ENCODE data around the gene WNT7B. TPM values are rescaled to one million over a fixed set of nuclear protein-coding genes. Genes with fewer than 3 reads are reported as not detected.

Gene WNT7B
- total and polyA plus RNA-seq, 2 of the 8 experiments (the other 6 are each of a cell fraction or from before 2014, with no cell fraction given): 0.14 to 0.24 TPM

DNA sequence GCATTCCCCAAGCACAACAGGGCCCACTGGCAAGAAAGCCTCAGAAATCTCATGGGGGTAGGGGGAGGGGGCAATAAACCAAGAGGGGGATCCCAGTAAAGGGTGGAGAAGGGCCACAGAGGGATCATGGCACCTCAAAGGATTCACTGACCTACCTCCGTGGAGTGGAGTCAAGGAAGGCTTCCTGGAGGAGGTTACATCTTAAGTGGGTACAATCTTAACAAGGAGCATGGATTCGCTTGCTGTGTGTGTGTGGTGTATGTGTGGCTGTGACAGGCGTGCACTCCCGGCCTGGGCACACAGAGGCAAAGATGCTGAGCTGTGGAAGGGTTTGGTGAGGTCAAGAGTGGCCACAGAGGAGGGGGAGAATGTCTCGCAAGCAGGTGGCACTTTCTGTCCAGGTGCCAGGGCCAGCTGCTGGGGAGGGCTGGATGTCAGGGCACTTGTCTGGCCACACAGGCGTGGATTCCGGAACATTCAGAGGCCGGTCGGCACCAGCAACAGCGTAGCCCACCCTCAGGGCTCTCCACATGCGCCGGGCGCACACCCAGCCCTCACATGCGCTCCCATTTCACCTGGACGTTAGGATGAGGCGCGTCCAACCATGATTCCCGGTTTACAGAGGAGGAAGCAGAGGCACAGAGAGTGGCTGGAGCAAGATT, 43.3 kb downstream of the WNT7B start:
- H3K27me3 ChIP-seq (replicated peaks in 1 of 4; ENCODE audit: control insufficient read depth in 3 of 4, extremely low read depth in 1 of 4, insufficient read depth in 3 of 4, low read length in 3 of 4): no peaks in the 10 kb centered on the region; a peak in 1 of 7 replicates
- no peak overlapping the region for H2BK20ac ChIP-seq (ENCODE audit: low read length)
- peaks cover 4% of the 10 kb centered on the region; the same call in 1 of the 2 replicates for H3K79me1 ChIP-seq (ENCODE audit: low read depth, low read length)
- H3K79me2 ChIP-seq (ENCODE audit: control insufficient read depth in 1 of 2, insufficient read depth in 2 of 2, low read length in 2 of 2): no peaks in the 10 kb centered on the region
- no peak overlapping the region for H3K14ac ChIP-seq (ENCODE audit: insufficient read length)
- H4K91ac ChIP-seq (replicated peaks; ENCODE audit: insufficient read length, low read length): no peak overlapping the region
- H2BK120ac ChIP-seq (replicated peaks; ENCODE audit: low read depth, low read length): no peak overlapping the region
- no peak overlapping the region for H3K4me3 ChIP-seq (ENCODE audit: extremely low read depth in 1 of 4, insufficient read depth in 2 of 4, low read depth in 3 of 4, low read length in 4 of 4)
- H2AFZ ChIP-seq (ENCODE audit: low read length): no peak overlapping the region
- TF ChIP-seq CHD1 (IDR thresholded peaks at IDR 0.05; ENCODE audit: low read depth, low read length) (no peak), NANOG (IDR thresholded peaks at IDR 0.05; ENCODE audit: insufficient read depth, low read depth, low read length, poor library complexity, severe bottlenecking) (no peak), NRF1 (IDR thresholded peaks at IDR 0.05; ENCODE audit: low read depth, low read length) (no peak)
- H3K36me3 ChIP-seq (ENCODE audit: control insufficient read depth in 2 of 4, insufficient read depth in 4 of 4, low read length in 3 of 4): no peaks in the 10 kb centered on the region
- H2AK5ac ChIP-seq (ENCODE audit: low read depth, low read length): no peak overlapping the region
- H3K27ac ChIP-seq (ENCODE audit: low read depth, low read length): no peak overlapping the region
- peaks cover 7% of the 10 kb centered on the region; the same call in 1 of the 2 replicates for H3K23me2 ChIP-seq (ENCODE audit: low read depth, low read length)
- no peak overlapping the region for H3K4me2 ChIP-seq (ENCODE audit: insufficient read depth in 1 of 2, low read depth in 2 of 2, low read length in 2 of 2)
- H4K5ac ChIP-seq (ENCODE audit: insufficient read length, low read depth, low read length): no peak overlapping the region
- H4K8ac ChIP-seq (ENCODE audit: extremely low read depth, insufficient read depth, low read length): no peak overlapping the region
- no peak overlapping the region for H3K23ac ChIP-seq (ENCODE audit: insufficient read length)
- ChIA-PET POLR2A (ENCODE audit: partially characterized antibody) (interaction anchor here (1.6 kb wide), 1 partner anchor 14 kb away, joined by 4 read pairs; no protein-coding TSS in a partner anchor), CTCF (ENCODE audit: partially characterized antibody) (interaction anchor here (1.0 to 1.2 kb wide), 2 partner anchors 8 to 27 kb away, joined by 3 read pairs; no protein-coding TSS in a partner anchor)
- H3K4ac ChIP-seq (replicated peaks; ENCODE audit: insufficient read length, low read depth, low read length): no peak overlapping the region
- FAIRE-seq: no peak
- H3K4me1 ChIP-seq (replicated peaks in 1 of 4; ENCODE audit: control insufficient read depth in 3 of 4, insufficient read depth in 4 of 4, low read length in 3 of 4): no peaks in the 10 kb centered on the region
- no peak overlapping the region for H3K56ac ChIP-seq (replicated peaks; ENCODE audit: insufficient read length, low read depth, low read length)
- DNase-seq (ENCODE audit: low read depth in 1 of 2, low spot score in 2 of 2): no peak
- H2BK12ac ChIP-seq (ENCODE audit: low read depth, low read length): no peak overlapping the region
- no peak overlapping the region for H3K9ac ChIP-seq (replicated peaks in 1 of 4; ENCODE audit: extremely low read depth in 1 of 4, low read depth in 3 of 4, low read length in 3 of 4)
- no peak overlapping the region for H2BK15ac ChIP-seq (ENCODE audit: low read length)
- no peak overlapping the region for H3K18ac ChIP-seq (ENCODE audit: extremely low read depth, low read length)
- peaks cover 0 to 2% of the 10 kb centered on the region in 2 experiments for H4K20me1 ChIP-seq (replicated peaks in 1 of 2; ENCODE audit: control insufficient read depth in 1 of 2, insufficient read depth in 2 of 2, low read length in 2 of 2)
- no peaks in the 10 kb centered on the region for H3K9me3 ChIP-seq (ENCODE audit: insufficient read depth in 2 of 2, low read depth in 1 of 2, low read length in 1 of 2)
- WGBS, 2 experiments (ENCODE audit: extremely low coverage in 1 of 2, insufficient coverage in 1 of 2, insufficient read length in 1 of 2, insufficient replicate concordance in 2 of 2, low coverage in 1 of 2, low lambda C conversion rate in 2 of 2, missing lambda C conversion rate in 1 of 2): 88% methylated on average over 18 of the region's 18 CpGs; no CpG with 5 or more reads in 1 of the 2 experiments
- H2BK5ac ChIP-seq (ENCODE audit: low read depth, low read length): no peak overlapping the region
